Bronchus fibroblast of lung (primary cell): ENCODE results near the gene GNAI2. TPM values are rescaled to one million over a fixed set of nuclear protein-coding genes. Genes with fewer than 3 reads are reported as not detected.

Source experiments
- total RNA-seq: library from RNA; depleted of rRNA; stranded (reverse); fragments of >200 nt; gene quantifications from 2 replicates; pipeline ENCODE4 v1.2.3, GENCODE V29; 2015

Gene GNAI2
- 314 and 324 TPM in 2 replicates for total RNA-seq

DNA sequence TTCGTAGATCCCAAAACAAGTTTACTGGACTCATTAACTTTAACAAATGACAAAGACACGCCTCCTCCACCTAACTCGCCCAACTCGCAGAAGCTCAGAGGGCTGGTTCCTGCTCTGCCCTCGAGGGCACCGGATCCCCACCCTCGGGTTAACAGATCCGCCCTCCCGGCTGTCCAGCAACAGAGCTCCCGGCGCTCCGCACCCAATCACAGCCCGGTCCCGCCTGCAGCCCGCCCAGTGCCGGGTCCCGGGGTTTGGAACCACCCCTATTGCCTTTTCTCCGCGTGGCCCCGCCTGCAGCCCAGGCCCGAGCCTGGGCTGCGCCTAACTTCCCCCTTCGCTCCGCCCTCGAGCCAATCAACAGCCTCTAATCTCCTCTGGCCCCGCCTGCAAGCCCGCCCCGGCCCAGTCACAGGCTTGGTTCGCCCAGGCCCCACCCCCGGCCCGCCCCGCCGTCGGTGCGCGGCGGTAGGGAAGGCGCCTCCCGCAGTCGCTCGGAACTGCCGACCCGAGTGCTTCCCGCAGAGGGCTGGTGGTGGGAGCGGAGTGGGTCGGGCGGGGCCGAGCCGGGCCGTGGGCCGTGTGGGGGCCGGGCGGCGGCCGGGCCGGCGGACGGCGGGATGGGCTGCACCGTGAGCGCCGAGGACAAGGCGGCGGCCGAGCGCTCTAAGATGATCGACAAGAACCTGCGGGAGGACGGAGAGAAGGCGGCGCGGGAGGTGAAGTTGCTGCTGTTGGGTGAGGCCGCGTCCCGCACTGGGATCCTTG lies at the start of gene GNAI2:
Gene GNAI2 (plus strand): TSS at position 489 of the 768 bp plus-strand sequence. CDS start 132 bp downstream, at position 621.

DNA sequence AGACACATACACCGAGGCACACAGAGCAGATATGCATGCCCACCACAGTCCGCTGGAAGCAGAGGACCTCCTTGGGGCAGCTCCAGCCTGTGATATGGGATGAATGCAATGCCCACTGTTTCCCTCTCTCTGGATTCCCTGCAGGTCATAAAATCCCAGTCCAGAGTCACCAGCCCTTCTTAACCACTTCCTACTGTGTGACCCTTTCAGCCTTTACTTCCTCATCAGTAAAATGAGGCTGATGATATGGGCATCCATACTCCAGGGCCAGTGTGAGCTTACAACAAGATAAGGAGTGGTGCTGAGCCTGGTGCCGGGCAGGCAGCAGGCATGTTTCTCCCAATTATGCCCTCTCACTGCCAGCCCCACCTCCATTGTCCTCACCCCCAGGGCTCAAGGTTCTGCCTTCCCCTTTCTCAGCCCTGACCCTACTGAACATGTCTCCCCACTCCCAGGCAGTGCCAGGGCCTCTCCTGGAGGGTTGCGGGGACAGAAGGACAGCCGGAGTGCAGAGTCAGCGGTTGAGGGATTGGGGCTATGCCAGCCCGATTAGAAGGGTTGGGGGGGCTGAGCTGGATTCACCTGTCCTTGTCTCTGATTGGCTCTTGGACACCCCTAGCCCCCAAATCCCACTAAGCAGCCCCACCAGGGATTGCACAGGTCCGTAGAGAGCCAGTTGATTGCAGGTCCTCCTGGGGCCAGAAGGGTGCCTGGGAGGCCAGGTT lies 44.9 kb upstream of the GNAI2 start, which contains the start of gene GNAT1:
Gene GNAT1 (plus strand): TSS at position 675 of the 725 bp plus-strand sequence. CDS start 116 bp downstream, outside the sequence.

DNA sequence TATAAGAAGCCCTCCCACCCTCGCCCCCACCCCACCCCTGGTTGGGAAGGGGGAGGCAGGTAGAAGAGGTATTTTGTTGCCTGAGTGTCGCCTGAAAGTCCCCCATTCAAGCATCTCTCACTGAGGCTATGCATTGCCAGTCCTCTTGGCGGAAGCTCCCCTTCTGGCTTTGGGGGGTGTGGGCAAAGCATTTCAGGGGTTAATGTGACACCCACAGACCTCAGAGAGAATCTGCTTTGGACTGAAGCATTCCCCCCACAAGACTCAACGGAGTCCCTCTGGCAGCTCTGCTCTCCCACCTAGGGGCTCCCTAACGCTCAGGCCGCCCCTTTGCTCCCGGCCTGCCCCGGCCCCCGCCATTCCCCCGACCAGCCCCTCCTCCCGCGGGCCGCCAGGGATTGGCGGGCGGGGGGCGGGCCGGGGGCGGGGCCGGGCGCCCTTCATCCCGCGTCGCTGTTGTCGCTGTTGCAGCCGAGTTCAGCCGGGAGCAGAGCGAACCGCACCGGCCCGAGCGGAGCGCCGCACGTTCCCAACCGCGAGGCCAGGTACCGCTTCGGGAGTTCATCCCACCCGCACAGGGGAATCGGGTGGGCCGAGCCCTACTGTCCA lies 31.1 kb upstream of the GNAI2 start, which contains the start of gene SLC38A3:
Gene SLC38A3 (plus strand): TSS at position 468 of the 609 bp plus-strand sequence. CDS start 8,929 bp downstream, outside the sequence.

DNA sequence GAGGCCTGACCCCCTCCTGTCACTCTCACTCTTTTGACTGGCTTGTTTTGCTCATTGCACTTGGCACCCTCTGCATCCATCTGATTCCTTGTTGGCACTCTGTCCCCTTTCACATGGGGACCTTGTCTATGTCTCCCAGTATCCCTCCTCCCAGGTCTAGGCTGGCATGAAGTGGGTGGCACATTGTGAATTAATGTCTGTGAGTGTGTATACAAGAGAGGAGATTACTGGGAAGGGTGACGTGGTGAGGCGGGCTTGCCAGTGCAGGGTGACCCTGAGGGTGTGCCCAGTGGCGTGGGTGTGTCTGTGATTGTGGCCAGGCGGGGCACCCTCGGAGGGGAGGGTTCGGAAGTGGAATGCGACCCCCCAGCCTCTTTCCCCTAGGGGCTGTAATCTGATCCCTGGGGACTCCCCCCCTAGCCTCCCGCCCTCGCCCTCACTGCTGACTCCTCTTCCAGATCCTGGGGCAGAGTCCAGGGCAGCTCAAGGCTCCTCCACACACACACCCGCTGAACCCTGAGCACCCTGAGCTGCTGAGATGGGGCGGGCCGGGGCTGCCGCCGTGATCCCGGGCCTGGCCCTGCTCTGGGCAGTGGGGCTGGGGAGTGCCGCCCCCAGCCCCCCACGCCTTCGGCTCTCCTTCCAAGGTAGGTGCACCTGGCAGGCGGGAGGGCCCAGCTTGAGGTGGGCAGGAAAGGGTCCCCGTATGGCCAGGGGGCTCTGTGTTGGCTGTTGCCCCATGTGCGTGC lies 32.9 kb downstream of the GNAI2 start, which contains the start of gene SEMA3B:
Gene SEMA3B (plus strand): TSS at position 445 of the 749 bp plus-strand sequence. CDS start 94 bp downstream, at position 539.

DNA sequence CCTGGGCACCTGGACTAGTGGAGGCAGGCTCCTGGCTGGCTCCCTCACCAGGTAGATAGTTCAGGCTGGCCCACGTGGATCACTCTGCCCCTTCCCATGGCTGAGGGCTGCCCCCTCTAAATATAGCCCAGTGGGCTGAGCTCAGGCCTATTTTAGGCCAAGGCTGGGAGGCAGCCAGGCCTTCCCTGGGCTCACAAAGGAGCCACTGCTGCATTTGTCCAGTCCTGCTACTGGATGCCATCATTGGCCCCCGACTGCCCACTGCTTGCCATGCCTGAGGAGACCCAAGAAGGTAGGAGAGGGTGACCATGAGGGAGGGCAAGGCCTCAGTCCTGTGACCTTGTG lies 42.8 kb downstream of the GNAI2 start, which contains the start of gene LSMEM2:
Gene LSMEM2 (plus strand): TSS at position 208 of the 345 bp plus-strand sequence. CDS start 27 bp downstream, at position 235.

DNA sequence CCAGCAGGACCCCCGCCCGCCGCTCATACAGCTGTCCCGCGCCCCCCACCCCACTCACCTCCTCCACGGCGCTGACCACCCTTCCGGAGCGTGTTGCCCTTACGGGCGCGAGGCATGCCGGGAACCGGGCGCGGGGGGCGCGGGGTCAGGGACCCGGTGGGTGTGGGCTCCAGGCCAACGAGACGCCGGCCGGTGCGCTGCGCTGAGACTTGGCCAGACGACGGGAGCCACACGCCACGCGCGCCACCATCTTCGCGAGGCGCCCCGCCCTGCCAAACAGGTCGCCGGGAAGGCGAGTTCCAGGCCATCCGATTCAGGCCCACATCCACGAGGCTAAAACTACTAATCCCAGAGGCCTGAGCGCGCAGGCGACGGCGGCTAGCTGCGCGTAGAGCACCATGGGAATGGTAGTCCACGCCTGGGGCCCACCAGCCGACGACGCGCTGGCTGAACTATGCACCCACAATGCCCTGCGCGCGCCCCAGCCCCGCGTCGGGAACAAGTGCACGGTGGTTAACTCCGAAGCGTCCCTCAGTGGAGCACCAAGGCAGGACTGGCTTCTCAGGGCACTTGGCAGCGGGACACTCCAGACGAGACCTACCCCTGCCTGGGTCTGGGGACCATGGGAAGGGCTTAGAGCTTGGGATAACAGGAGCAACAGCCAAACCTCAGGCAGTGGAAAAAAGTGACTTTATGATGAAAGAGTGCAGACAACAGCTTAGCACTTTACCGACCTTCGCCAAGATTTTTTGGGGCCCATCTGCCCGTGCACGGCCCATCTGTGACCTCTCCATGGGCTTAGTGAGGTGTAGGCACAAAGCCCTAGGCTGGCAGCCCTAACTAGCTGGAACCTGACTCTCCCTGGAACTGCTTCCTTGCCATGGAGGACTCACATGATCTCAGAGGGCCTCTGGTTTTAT lies 56.4 kb downstream of the GNAI2 start, which contains the start of gene IFRD2:
Gene IFRD2 (minus strand): TSS at position 271 of the 920 bp plus-strand sequence. CDS start 155 bp downstream, at position 116.

GRCh38 chr3:50298836-50299637 lies 63.0 kb downstream of the GNAI2 start, which contains the start of the genes HYAL3 and NAA80:
HYAL3 (minus strand) TSS chr3:50299405; CDS start chr3:50295602, 3,803 bp downstream.
NAA80 (minus strand) TSS chr3:50299405; CDS start chr3:50297463, 1,942 bp downstream.

DNA sequence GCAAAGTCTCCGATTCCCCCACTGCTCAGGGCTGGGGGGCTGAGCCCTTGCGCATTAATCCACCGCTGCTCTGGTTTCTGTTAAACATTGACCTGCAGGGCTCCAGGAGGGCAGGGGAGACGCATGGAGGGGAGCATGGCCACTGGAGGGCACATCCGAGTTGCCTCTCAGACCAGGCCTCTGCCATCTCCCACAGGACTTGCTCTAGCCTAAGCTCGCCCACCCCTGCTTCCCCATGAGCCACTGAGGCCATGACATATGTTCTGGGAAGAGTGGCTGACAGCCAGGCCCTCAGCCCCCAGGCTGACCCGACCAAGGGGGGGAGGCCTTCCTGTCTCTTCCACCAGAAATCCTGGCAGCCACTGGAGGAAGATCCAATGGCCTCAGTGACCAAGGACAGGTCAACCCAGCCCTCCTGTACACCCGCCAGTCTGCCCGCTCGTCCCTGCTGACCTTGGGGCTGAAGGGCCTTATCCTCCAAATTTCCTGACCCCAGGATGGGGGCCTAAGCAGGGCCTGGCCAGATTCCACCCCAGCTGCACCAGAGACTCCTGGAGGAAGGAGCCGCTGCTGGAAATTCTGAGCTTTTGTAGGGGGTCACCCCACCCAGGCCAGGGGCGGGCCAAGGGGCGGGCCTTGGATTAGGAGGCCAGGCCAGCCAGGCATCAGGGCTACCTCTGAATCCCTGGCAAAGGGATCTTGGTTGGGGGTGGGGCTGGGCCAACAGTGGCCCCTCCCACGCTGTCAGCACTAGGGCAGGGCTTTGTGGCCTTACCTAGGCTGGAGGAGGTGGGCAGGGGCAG lies 67.2 kb downstream of the GNAI2 start, which contains the start of gene HYAL1:
Gene HYAL1 (minus strand): TSS at position 562 of the 803 bp plus-strand sequence. CDS start 618 bp downstream, outside the sequence.

Other genes with a start within 250 kb of the GNAI2 start
- gene RBM5, start 147.3 kb upstream of the GNAI2 start, total RNA-seq: 46.5 and 58.2 TPM in 2 replicates
- 40.2 and 41.5 TPM in 2 replicates for gene SEMA3F, start 80.9 kb upstream of the GNAI2 start, total RNA-seq
- gene GNAT1, start 44.6 kb upstream of the GNAI2 start, total RNA-seq: not detected in 2 replicates
- 0.30 TPM in 1 of 2 replicates, not detected in the other for gene SLC38A3, start 30.9 kb upstream of the GNAI2 start, total RNA-seq
- gene SEMA3B, start 32.9 kb downstream of the GNAI2 start, total RNA-seq: 14.3 and 15.3 TPM in 2 replicates
- not detected in 2 replicates for gene LSMEM2, start 42.9 kb downstream of the GNAI2 start, total RNA-seq
- gene IFRD2, start 56.2 kb downstream of the GNAI2 start, total RNA-seq: 95.1 and 101 TPM in 2 replicates
- 3.9 and 4.8 TPM in 2 replicates for gene HYAL3, start 63.2 kb downstream of the GNAI2 start, total RNA-seq
- gene NAA80, start 63.2 kb downstream of the GNAI2 start, total RNA-seq: 21.7 and 23.7 TPM in 2 replicates
- 3.1 and 3.4 TPM in 2 replicates for gene HYAL1, start 67.4 kb downstream of the GNAI2 start, total RNA-seq
- gene HYAL2, start 86.5 kb downstream of the GNAI2 start, total RNA-seq: 82.4 and 84.6 TPM in 2 replicates
- 27.6 and 39.3 TPM in 2 replicates for gene TUSC2, start 92.0 kb downstream of the GNAI2 start, total RNA-seq
- gene RASSF1, start 104.6 kb downstream of the GNAI2 start, total RNA-seq: 36.3 and 38.7 TPM in 2 replicates
- 0.34 and 1.3 TPM in 2 replicates for gene ZMYND10, start 109.5 kb downstream of the GNAI2 start, total RNA-seq
- gene NPRL2, start 114.6 kb downstream of the GNAI2 start, total RNA-seq: 25.1 and 27.9 TPM in 2 replicates
- gene CYB561D2, start 114.7 kb downstream of the GNAI2 start, total RNA-seq: 30.3 and 31.9 TPM in 2 replicates
- gene TMEM115, start 123.3 kb downstream of the GNAI2 start, total RNA-seq: 52.5 and 56.2 TPM in 2 replicates